T1000 (cell line): Measurements from ENCODE around the gene RNF146.
"Not testable (repeated sequence)": the region's sequence is repeated elsewhere in the genome, so short reads cannot be mapped to it uniquely, and the experiment has no call there.

ENCODE experiments used
- DNase-seq: peaks from one replicate; lab custom pipeline; 2025; ENCODE audit warnings: mixed read lengths; lab: John Stamatoyannopoulos, UW

The RNF146 gene

GRCh38 chr6:127288705-127289104 is 22.0 kb downstream of the RNF146 start:
- DNase-seq: no peak

DNA sequence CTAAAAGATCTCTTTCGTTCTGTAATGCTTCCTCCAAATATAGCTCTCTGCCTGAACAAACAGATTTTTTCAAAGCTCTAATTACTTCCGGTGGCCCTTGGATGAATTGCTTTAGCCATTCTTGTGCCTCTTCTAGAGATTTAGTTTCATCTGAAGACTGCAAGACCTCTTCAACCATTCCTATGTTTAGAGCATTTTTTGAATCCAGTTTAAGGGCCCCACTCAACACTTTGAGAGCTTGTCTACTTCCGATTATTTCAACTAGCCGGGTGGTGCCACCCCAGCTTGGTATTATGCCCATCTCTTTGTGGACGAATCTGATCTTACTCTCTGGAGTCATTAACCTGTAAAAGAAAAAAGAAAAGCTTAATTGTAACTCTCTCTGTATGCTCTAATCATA is 23.3 kb downstream of the RNF146 start:
- no peak for DNase-seq

DNA sequence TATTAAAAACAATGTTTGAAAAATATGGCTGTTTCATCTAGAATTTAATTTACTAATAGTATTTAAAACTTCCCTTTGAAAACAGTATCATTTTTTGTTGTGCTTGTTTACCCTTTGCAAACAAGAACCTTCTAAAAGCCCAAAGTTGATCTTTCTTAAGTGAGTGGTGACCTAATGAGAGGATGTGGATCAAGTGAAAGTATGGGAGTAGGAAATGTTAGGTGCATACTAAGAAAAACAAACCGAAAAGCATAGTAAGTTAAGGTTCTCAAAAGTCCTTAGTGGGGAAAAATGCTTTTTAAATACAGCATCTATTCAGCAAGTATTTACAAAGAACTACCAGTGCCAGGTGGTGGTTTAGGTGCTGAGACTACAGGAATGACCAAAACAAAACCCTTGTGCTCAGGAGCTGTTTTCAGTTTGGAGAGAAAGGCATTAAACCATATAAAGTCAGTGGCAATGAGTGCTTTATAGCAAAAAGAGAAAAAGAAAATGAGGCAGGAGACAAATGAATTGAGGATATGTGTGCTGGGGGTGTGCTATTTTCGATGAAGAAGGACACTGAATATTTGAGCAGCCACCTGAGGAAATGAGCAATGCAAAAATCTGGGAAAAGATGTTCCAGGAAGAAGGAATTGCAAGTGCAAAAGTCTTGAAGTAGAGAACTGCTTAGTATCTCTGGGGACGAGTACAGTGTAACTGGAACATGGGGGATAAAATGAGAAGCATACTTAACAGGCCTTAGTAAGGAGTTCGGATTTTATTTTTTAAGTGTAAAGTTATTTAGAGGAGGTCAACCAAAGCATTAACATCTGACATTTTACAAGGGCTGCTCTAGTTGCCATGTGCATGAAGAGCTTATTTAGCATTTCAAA is 24.0 kb downstream of the RNF146 start:
- DNase-seq: no peak

GRCh38 chr6:127291495-127291894 is 24.8 kb downstream of the RNF146 start:
- DNase-seq: no peak

DNA sequence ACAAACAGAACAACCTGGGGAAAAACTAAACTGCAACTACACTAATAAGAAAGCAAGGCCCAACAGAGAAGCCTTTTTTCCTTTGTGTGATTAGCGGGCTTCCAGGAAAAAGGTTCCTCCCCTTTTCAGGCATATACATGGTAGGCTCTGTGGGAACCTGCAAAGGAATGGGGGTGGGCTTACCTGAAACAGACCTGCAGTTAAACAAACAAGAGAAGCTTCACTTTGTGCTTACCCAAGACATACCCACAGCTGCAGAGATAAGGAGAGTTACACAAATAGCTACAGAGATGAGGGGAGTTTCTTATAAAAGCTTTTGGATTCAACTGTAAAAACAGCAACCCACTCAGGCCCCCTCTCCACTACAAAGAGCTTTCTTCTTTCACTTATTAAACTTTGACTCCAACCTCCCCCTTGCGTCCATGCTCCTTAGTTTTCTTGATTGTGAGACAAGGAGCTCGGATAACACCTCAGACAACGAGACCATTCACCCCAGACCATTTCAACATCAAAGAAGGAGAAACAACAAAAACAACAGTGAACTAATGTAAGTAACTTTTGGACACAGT is 30.9 kb downstream of the RNF146 start:
- no peak for DNase-seq

- no peak for DNase-seq
These were observed 31.8 kb downstream of the RNF146 start for GRCh38 chr6:127298475-127298874.

- no peak for DNase-seq
These were observed 33.0 kb downstream of the RNF146 start for GRCh38 chr6:127299522-127300240.

DNA sequence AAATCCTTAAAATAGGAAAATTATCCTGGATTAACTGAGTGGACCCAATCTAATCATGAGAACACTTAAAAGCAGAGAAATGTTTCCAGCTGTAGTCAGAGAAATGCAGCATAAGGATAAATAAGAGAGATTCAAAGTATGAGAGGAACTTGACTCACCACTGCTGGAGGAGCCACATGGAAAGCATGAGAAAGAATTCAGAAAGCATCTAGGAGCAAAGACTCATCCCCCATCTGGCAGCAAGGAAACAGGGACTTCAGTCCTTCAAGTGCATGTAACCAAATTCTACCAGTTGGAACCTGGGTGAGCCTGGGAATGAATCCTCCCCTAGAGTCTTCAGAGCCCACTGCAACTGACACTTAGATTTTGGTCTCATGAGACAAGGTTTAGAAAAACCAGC is 33.7 kb downstream of the RNF146 start:
- no peak for DNase-seq

DNA sequence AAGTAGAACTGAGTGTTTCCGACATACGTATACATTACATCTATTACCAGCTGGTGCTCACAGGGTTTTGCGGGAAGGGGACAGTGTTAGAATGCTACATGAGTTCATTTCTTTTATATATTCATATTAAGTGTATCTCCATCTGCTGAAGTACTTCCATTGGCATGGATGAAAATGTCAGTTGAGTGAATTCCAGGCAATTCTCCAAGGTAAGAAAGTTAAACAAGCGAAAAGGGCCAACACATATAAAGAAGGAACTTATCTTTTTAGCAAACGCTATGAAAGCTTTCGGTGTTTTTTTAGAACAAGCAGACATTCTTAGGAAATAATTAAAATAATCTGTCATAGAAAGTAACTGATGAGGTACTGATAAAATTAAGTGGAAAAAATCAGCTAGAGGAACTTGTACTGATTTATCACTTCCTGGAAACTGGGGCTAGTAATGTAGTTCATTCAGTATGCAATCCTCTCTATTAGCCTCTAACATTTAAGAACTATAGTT is 34.6 kb downstream of the RNF146 start:
- no peak for DNase-seq

DNA sequence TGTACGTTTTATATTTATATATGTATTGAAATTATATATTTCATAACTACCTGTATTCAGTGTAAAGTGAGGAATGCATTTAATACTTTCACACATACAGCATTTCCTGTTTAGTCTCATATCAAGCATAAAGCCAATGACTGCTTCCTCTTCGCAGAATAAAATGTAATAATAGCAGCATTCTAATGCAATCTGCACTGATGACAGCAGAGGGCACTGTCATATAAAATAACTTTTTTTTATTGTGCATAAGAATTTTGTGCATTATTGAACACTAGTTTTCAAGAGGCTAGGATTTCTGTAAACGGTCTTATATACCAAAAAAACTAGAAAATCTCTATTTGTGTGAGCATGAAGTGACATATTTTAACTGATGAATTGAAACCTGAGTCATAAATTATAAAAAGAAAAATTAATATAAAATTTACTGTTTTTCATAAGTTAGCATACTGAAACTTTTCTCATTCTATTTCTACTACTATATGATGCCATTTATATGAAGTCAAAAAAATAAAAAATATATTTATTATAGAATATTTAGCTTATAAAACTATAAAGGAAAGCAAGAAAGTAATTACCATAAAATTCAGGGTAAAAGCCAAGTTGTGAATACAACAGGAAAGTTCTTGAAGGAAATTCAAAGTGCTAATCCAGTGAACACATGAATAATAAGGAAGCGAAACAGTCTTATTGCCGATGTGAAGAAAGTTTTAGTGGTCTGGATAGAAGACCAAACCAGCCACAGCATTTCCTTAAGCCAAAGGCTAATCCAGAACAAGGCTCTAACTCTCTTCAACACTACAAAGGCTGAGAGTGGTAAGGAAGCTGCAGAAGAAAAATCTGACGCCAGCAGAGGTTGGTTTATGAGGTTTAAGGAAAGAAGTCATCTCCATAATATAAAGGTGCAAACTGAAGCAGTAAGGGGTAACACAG is 36.3 kb downstream of the RNF146 start:
- DNase-seq: no peak

DNA sequence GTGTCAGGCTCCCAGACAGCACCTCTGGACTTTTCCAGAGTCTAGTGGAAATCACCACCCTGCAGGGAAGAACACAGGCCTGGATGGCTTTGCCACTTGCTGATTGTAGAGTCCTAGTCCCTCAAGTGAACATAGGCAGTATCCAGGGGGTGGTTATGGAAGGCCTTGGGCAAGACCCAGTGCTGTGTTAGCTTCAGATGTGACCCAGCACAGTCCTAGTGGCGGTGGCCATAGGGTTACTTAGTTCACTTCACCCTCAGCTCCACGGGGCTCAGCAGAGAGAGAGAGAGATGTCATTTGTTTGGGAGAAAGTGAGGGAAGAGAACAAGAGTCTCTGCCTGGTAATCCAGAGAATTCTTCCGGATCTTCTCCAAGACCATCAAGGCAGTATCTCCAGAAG is 37.3 kb downstream of the RNF146 start:
- no peak for DNase-seq

GRCh38 chr6:127305741-127306140 is 39.1 kb downstream of the RNF146 start:
- DNase-seq: no peak

DNA sequence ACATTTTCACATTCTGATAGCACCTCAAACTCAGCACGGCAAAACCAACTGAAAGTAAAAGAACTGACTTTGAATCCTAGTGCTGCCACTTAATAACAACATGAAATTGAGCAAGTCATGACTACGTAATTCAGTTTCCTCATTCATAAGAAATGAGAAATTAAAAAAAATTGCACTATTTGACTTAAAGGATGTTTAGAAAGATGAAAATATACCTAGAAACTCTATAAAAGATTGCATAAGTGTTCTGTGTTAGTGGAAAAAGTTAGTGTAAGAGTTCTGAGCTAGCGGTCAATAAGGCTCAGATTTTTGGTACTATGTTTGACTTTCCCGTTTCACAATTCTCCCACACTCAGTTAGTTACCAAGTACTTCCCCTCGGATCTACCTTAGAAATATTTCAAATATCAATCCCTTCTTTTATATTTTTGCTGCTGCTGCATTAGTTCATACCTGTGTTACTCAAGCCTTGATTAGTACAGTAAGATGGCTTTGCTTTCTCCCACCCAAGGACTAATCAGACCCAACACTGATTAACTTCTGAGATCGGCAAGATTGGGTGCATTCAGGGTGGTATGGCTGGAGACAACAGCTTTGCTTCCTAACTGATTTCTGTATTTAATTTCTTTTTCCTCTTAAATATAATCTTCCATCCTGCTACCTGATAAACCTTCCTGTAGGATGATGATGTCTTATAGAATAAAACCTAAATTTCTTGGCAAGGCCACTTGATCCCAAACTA is 50.9 kb downstream of the RNF146 start:
- no peak for DNase-seq

- DNase-seq: no peak
These were observed 53.0 kb downstream of the RNF146 start for GRCh38 chr6:127319686-127320085.

- DNase-seq: no peak
These were observed 61.5 kb downstream of the RNF146 start for GRCh38 chr6:127328043-127328609.

DNA sequence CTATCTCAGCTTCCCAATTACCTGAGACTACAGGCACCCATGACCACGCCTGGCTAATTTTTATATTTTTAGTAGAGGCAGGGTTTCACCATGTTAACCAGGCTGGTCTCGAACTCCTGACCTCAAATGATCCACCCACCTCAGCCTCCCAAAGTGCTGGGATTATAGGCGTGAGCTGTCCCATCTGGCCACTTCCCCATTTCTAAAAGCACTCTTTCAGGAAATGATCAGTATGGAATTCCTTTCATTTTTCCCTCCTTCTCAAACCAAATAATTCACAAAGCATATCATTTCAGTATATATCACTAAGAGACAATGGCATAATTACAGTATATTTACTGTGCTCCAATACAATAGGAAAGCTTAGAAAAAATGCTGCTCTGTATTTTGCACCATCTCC is 64.6 kb downstream of the RNF146 start:
- DNase-seq: not testable (repeated sequence)

- no peak for DNase-seq
These were observed 65.8 kb downstream of the RNF146 start for GRCh38 chr6:127332383-127332961.
